WTC11 (cell line): ENCODE data around the gene HPCA. TPM values are rescaled to one million over a fixed set of nuclear protein-coding genes. Genes with fewer than 3 reads are reported as not detected.

ENCODE experiments used
- ATAC-seq: fragments of 200-7000 bp; cut with Tn5 transposase; 2 replicates; pipeline ENCODE4 v1.10.0; 2021; ENCODE audit warnings: mild to moderate bottlenecking, moderate library complexity
- CTCF ChIA-PET: fragments of 300-600 bp; sonication (Branson Sonifier 250); formaldehyde crosslinking; loops from one replicate; lab custom pipeline; 2021; ENCODE audit warnings: antibody characterized with exemption; lab: Charles Lee
- POLR2A ChIA-PET: fragments of 350-600 bp; sonication (Branson Sonifier 250); formaldehyde crosslinking; loops from one replicate; lab custom pipeline; 2021; ENCODE audit warnings: antibody characterized with exemption; lab: Charles Lee
- DNase-seq: peaks from one replicate; pipeline ENCODE4 v3.0.0; 2021; ENCODE audit warnings: low spot score
- H3K27ac Mint-ChIP-seq: 2 replicates; pipeline ENCODE4 v1.8.0; 2021; ENCODE audit warnings: mixed read lengths
- H3K27me3 Mint-ChIP-seq: 2 replicates; pipeline ENCODE4 v1.8.0; 2021; ENCODE audit warnings: low read depth, mild to moderate bottlenecking, moderate library complexity, mixed read lengths
- H3K36me3 Mint-ChIP-seq: 2 replicates; pipeline ENCODE4 v1.8.0; 2021; ENCODE audit warnings: mixed read lengths
- H3K4me1 Mint-ChIP-seq: 2 replicates; pipeline ENCODE4 v1.8.0; 2022; ENCODE audit warnings: mixed read lengths
- H3K4me3 Mint-ChIP-seq: 2 replicates; pipeline ENCODE4 v1.8.0; 2021; ENCODE audit warnings: mild to moderate bottlenecking, moderate library complexity, mixed read lengths
- H3K9me3 Mint-ChIP-seq: 2 replicates; pipeline ENCODE4 v1.8.0; 2021; ENCODE audit warnings: mixed read lengths
- ARID4B ChIP-seq: sonication (generic); formaldehyde crosslinking; IDR thresholded peaks from 2 replicates; pipeline ENCODE4 v1.8.0; 2023; ENCODE audit warnings: missing genetic modification reagents, mild to moderate bottlenecking, borderline replicate concordance
- ATF6 ChIP-seq: sonication (generic); formaldehyde crosslinking; IDR thresholded peaks from 2 replicates; pipeline ENCODE4 v1.8.1; 2023; ENCODE audit warnings: mild to moderate bottlenecking, missing genetic modification reagents
- CDX4 ChIP-seq: fragments of 250-450 bp; sonication (Bioruptor Pico); IDR thresholded peaks from 2 replicates; pipeline ENCODE4 v1.9.0; 2021; ENCODE audit warnings: moderate library complexity, mild to moderate bottlenecking, inconsistent platforms, borderline replicate concordance
- IRF1 ChIP-seq: sonication (generic); formaldehyde crosslinking; IDR thresholded peaks from 2 replicates; pipeline ENCODE4 v1.8.0; 2023; ENCODE audit warnings: missing genetic modification reagents
- JUN ChIP-seq: sonication (generic); formaldehyde crosslinking; IDR thresholded peaks from 2 replicates; pipeline ENCODE4 v1.8.0; 2023; ENCODE audit warnings: mild to moderate bottlenecking, missing genetic modification reagents
- MYBL2 ChIP-seq: sonication (generic); formaldehyde crosslinking; IDR thresholded peaks from 2 replicates; pipeline ENCODE4 v1.8.1; 2023; ENCODE audit warnings: mild to moderate bottlenecking, moderate library complexity, missing genetic modification reagents
- NFE2L1 ChIP-seq: sonication (generic); formaldehyde crosslinking; IDR thresholded peaks from 2 replicates; pipeline ENCODE4 v1.8.1; 2023; ENCODE audit warnings: missing genetic modification reagents
- NR1H2 ChIP-seq: sonication (generic); formaldehyde crosslinking; IDR thresholded peaks from 2 replicates; pipeline ENCODE4 v1.9.0; 2021; ENCODE audit warnings: mild to moderate bottlenecking, moderate library complexity, missing genetic modification reagents
- PREB ChIP-seq: sonication (generic); formaldehyde crosslinking; IDR thresholded peaks from 2 replicates; pipeline ENCODE4 v1.8.1; 2022; ENCODE audit warnings: mild to moderate bottlenecking, missing genetic modification reagents, moderate library complexity, borderline replicate concordance
- SP1 ChIP-seq: sonication (generic); formaldehyde crosslinking; conservative IDR thresholded peaks from 2 replicates; pipeline ENCODE4 v1.8.1; 2022; ENCODE audit warnings: missing genetic modification reagents
- TCF7 ChIP-seq: sonication (generic); formaldehyde crosslinking; IDR thresholded peaks from 2 replicates; pipeline ENCODE4 v1.8.0; 2022; ENCODE audit warnings: mild to moderate bottlenecking, low read depth, missing genetic modification reagents, moderate library complexity
- USF2 ChIP-seq: sonication (generic); formaldehyde crosslinking; IDR thresholded peaks from 2 replicates; pipeline ENCODE4 v1.8.1; 2023; ENCODE audit warnings: mild to moderate bottlenecking, missing genetic modification reagents, moderate library complexity
- ZBTB21 ChIP-seq: sonication (generic); formaldehyde crosslinking; IDR thresholded peaks from 2 replicates; pipeline ENCODE4 v1.8.1; 2023; ENCODE audit warnings: mild to moderate bottlenecking, missing genetic modification reagents, borderline replicate concordance
- ZNF263 ChIP-seq: sonication (generic); formaldehyde crosslinking; IDR thresholded peaks from 2 replicates; pipeline ENCODE4 v1.8.1; 2022; ENCODE audit warnings: low read depth, mild to moderate bottlenecking, moderate library complexity, missing genetic modification reagents
- ZSCAN18 ChIP-seq: fragments of 250-450 bp; sonication (Bioruptor Pico); IDR thresholded peaks from 2 replicates; pipeline ENCODE4 v2.1.2; 2022; ENCODE audit warnings: mild to moderate bottlenecking, moderate library complexity
- total RNA-seq: library from RNA; stranded (reverse); gene quantifications from 3 replicates; pipeline ENCODE4 v1.2.3, GENCODE V29; 2021

HPCA gene
- total RNA-seq, 1 experiment from 2014 or later: 1.9 TPM

- TF ChIP-seq ARID4B (CRISPR knock-in tag): no peak
- no peak for TF ChIP-seq ZSCAN18
- TF ChIP-seq ATF6 (CRISPR knock-in tag): no peak
- no peak for TF ChIP-seq MYBL2
- TF ChIP-seq CDX4: no peak
- no peak for TF ChIP-seq ZBTB21 (CRISPR knock-in tag)
- no peak for TF ChIP-seq JUN
- TF ChIP-seq TCF7 (CRISPR knock-in tag): no peak
These were observed 30.3 kb upstream of the HPCA start (continued) for GRCh38 chr1:32855861-32856617.

GRCh38 chr1:32858136-32858535 lies 28.2 kb upstream of the HPCA start:
- no peak for TF ChIP-seq USF2 (CRISPR knock-in tag)
- no peak for TF ChIP-seq IRF1
- TF ChIP-seq ZNF263 (CRISPR knock-in tag): no peak
- TF ChIP-seq MYBL2: no peak
- no peak for TF ChIP-seq NR1H2 (CRISPR knock-in tag)
- no peak for TF ChIP-seq PREB (CRISPR knock-in tag)
- TF ChIP-seq NFE2L1 (CRISPR knock-in tag): no peak
- TF ChIP-seq SP1: no peak
- Mint-ChIP-seq H3K36me3 (peaks cover 33% of the 10 kb centered on the region), H3K27me3 (no peaks in the 10 kb centered on the region), H3K4me1 (no peaks in the 10 kb centered on the region; the same call in 1 of the 2 replicates), H3K9me3 (no peaks in the 10 kb centered on the region), H3K27ac (no peak overlapping the region), H3K4me3 (no peak overlapping the region)
- no peak for ATAC-seq
- DNase-seq: no peak
- POLR2A ChIA-PET: no interaction called here
- CTCF ChIA-PET: interaction anchor here (1.2 to 2.0 kb wide), 2 partner anchors 18 to 85 kb away, joined by 4 to 6 read pairs; no protein-coding TSS in a partner anchor
